HG03045 (cell line): ENCODE data around the gene BTBD1.
"Not testable (repeated sequence)": the region's sequence is repeated elsewhere in the genome, so short reads cannot be mapped to it uniquely, and the experiment has no call there.

Experiments used
- ATAC-seq: cut with Tn5 transposase; IDR thresholded peaks from one replicate; pipeline ENCODE4 v1.9.1; 2021; ENCODE audit warnings: mild to moderate bottlenecking, moderate library complexity; ENCODE audit not compliant: unreplicated experiment

Gene BTBD1

GRCh38 chr15:83062768-83063180 lies 4.3 kb downstream of the BTBD1 start:
- ATAC-seq = no peak

- no peak for ATAC-seq
Observed at GRCh38 chr15:83061680-83062079, 5.4 kb downstream of the BTBD1 start.

GRCh38 chr15:83057696-83058376 lies 9.2 kb downstream of the BTBD1 start:
- ATAC-seq = no peak

GRCh38 chr15:83057002-83057401 lies 10.1 kb downstream of the BTBD1 start:
- ATAC-seq = no peak

- ATAC-seq = no peak
Observed at GRCh38 chr15:83053151-83053550, 13.9 kb downstream of the BTBD1 start.

GRCh38 chr15:83046558-83047127 lies 20.4 kb downstream of the BTBD1 start:
- no peak for ATAC-seq

GRCh38 chr15:83044156-83044555 lies 22.9 kb downstream of the BTBD1 start:
- no peak for ATAC-seq

- ATAC-seq = no peak
Observed at GRCh38 chr15:83039206-83039605, 27.8 kb downstream of the BTBD1 start.

GRCh38 chr15:83036253-83036652 lies 30.8 kb downstream of the BTBD1 start:
- no peak for ATAC-seq

GRCh38 chr15:83031234-83031633 lies 35.8 kb downstream of the BTBD1 start:
- not testable (repeated sequence) for ATAC-seq

GRCh38 chr15:83030021-83030420 lies 37.0 kb downstream of the BTBD1 start:
- ATAC-seq = no peak

- ATAC-seq = no peak
Observed at GRCh38 chr15:83018436-83018835, 48.6 kb downstream of the BTBD1 start.

- ATAC-seq = no peak
Observed at GRCh38 chr15:83016906-83017305, 50.1 kb downstream of the BTBD1 start.

GRCh38 chr15:83015361-83015760 lies 51.7 kb downstream of the BTBD1 start:
- no peak for ATAC-seq

- no peak for ATAC-seq
Observed at GRCh38 chr15:83014205-83014653, 52.8 kb downstream of the BTBD1 start.

GRCh38 chr15:83012636-83013035 lies 54.4 kb downstream of the BTBD1 start:
- no peak for ATAC-seq

- ATAC-seq = no peak
Observed at GRCh38 chr15:83012076-83012426, 55.0 kb downstream of the BTBD1 start.

GRCh38 chr15:83011271-83012075 lies 55.6 kb downstream of the BTBD1 start, which contains the start of gene C15orf40:
C15orf40 (minus strand) TSS chr15:83011639; CDS start chr15:83011607, 32 bp downstream.
- peak; percentile 90 for ATAC-seq

GRCh38 chr15:83010709-83011270 lies 56.3 kb downstream of the BTBD1 start:
- peak; percentile 62 for ATAC-seq

- ATAC-seq = not testable (repeated sequence)
Observed at GRCh38 chr15:83000672-83001031, 66.4 kb downstream of the BTBD1 start.

- ATAC-seq = peak; percentile 64
Observed at GRCh38 chr15:82999905-83000671, 67.0 kb downstream of the BTBD1 start.
